SU-DHL-6 (cell line): ENCODE results near the gene SH2D1B.

Experiments
- H2AFZ ChIP-seq: fragments of 200-600 bp; sonication (generic); 2 replicates; pipeline ENCODE4 v1.6.1; 2014; ENCODE audit warnings: low read depth, mild to moderate bottlenecking, moderate library complexity, mixed read lengths, antibody characterized with exemption, low read length; ENCODE audit not compliant: severe bottlenecking
- H3F3A ChIP-seq: fragments of 200-600 bp; shearing (Covaris generic); 2 replicates; pipeline ENCODE4 v1.6.0; 2016; ENCODE audit warnings: antibody characterized with exemption, mild to moderate bottlenecking; ENCODE audit not compliant: insufficient read depth
- H3K27ac ChIP-seq: fragments of 200-600 bp; sonication (generic); 2 replicates; pipeline ENCODE4 v1.5.1; 2016; ENCODE audit warnings: low read depth, mild to moderate bottlenecking, low read length, moderate library complexity, mixed read lengths
- H3K27me3 ChIP-seq: fragments of 200-600 bp; sonication (generic), shearing (Covaris generic); 2 replicates; pipeline ENCODE4 v1.6.0; 2014; ENCODE audit warnings: mild to moderate bottlenecking, low read length
- H3K36me3 ChIP-seq: fragments of 200-600 bp; sonication (generic); 2 replicates; pipeline ENCODE4 v1.6.1; 2014; ENCODE audit warnings: mild to moderate bottlenecking, low read length, mixed read lengths
- H3K4me2 ChIP-seq: fragments of 300-600, 200-600 bp; shearing (Covaris generic), sonication (generic); 2 replicates; pipeline ENCODE4 v1.6.0; 2014; ENCODE audit warnings: low read length, low read depth, mild to moderate bottlenecking; ENCODE audit not compliant: poor library complexity, severe bottlenecking
- H3K4me3 ChIP-seq: fragments of 200-600 bp; sonication (generic); 2 replicates; pipeline ENCODE4 v1.5.1; 2014; ENCODE audit warnings: antibody characterized with exemption, low read length, mild to moderate bottlenecking, mixed read lengths; ENCODE audit not compliant: insufficient read depth, poor library complexity, severe bottlenecking
- H3K79me2 ChIP-seq: fragments of 200-600 bp; sonication (generic); 2 replicates; pipeline ENCODE4 v1.6.1; 2014; ENCODE audit warnings: mild to moderate bottlenecking, low read length, moderate library complexity; ENCODE audit not compliant: insufficient read depth
- H3K9ac ChIP-seq: fragments of 200-600 bp; sonication (generic); 2 replicates; pipeline ENCODE4 v1.7.0; 2014; ENCODE audit warnings: mild to moderate bottlenecking, low read length
- H3K9me2 ChIP-seq: fragments of 200-600 bp; sonication (generic); replicated peaks from 2 replicates; pipeline ENCODE4 v1.6.1; 2014; ENCODE audit warnings: low read length; ENCODE audit not compliant: insufficient read depth
- H3K9me3 ChIP-seq: fragments of 200-600 bp; sonication (generic); 2 replicates; pipeline ENCODE4 v1.6.1; 2014; ENCODE audit warnings: low read length, mixed read lengths; ENCODE audit not compliant: insufficient read depth
- H4K20me1 ChIP-seq: fragments of 200-600 bp; sonication (generic); 2 replicates; pipeline ENCODE4 v1.6.1; 2014; ENCODE audit warnings: low read depth, mild to moderate bottlenecking, antibody characterized with exemption, low read length, moderate library complexity, mixed read lengths
- CTCF ChIP-seq: fragments of 200-600 bp; sonication (generic); IDR thresholded peaks from one replicate; pipeline ENCODE4 v1.5.1; 2017; ENCODE audit warnings: antibody characterized with exemption, mild to moderate bottlenecking, low read length, moderate library complexity; ENCODE audit not compliant: insufficient read depth, poor library complexity, severe bottlenecking
- EZH2phosphoT487 ChIP-seq: fragments of 200-600 bp; sonication (generic), shearing (Covaris generic); conservative IDR thresholded peaks from 2 replicates; pipeline ENCODE4 v1.6.1; 2018; ENCODE audit warnings: mild to moderate bottlenecking, antibody characterized with exemption, low read length, moderate library complexity, mixed read lengths

SH2D1B gene

DNA sequence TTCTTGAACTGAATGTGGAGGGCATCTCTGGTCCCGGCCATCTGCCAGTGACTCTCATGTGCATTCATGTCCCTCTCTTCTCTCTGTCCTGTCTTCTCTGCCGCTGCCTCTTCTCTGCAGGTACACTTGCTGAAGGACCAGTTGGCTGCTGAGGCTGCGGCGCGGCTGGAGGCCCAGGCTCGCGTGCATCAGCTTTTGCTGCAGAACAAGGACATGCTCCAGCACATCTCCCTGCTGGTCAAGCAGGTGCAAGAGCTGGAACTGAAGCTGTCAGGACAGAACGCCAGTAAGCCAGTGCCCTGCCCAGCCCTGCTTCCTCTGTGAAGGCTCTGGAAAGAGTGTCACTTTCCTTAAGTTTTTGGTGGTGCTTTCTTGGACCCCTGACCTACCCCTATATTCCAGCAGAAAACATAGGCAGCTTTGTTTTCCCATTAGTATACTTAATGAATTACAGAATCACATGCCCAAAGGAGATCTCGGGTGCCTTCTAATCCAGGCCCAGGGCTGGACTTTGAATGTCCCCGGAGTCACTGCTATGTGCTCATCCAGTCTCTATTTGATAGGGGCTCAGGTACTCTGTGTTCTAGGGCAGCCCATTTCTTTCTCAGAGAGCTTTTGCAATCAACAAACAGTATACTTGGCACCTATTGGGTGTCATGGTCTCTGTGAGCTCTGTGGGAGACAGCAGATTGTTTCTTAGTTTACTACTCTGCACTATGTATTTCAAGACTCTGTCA is 46.5 kb downstream of the SH2D1B start:
- no peaks in the 10 kb centered on the region for H3K79me2 ChIP-seq
- no peak overlapping the region for H2AFZ ChIP-seq
- H3K4me2 ChIP-seq, result no peak overlapping the region
- H3K9me2 ChIP-seq, result no peaks in the 10 kb centered on the region
- H3K27ac ChIP-seq, result no peak overlapping the region
- no peaks in the 10 kb centered on the region for H3K9me3 ChIP-seq
- TF ChIP-seq CTCF (no peak), EZH2phosphoT487 (no peak)
- H3K27me3 ChIP-seq, result no peaks in the 10 kb centered on the region
- H3K36me3 ChIP-seq, result no peaks in the 10 kb centered on the region
- no peak overlapping the region for H3K4me3 ChIP-seq
- no peaks in the 10 kb centered on the region for H3F3A ChIP-seq
- no peaks in the 10 kb centered on the region for H4K20me1 ChIP-seq
- H3K9ac ChIP-seq, result no peak overlapping the region

- no peak overlapping the region for H2AFZ ChIP-seq
- no peaks in the 10 kb centered on the region for H4K20me1 ChIP-seq
- no peaks in the 10 kb centered on the region for H3K9me3 ChIP-seq
- no peak overlapping the region for H3K4me2 ChIP-seq
- no peaks in the 10 kb centered on the region for H3K9me2 ChIP-seq
- no peaks in the 10 kb centered on the region for H3K36me3 ChIP-seq
- no peak for TF ChIP-seq CTCF
- no peak for TF ChIP-seq EZH2phosphoT487
- no peak overlapping the region for H3K27ac ChIP-seq
- no peaks in the 10 kb centered on the region for H3F3A ChIP-seq
- H3K4me3 ChIP-seq, result no peak overlapping the region
- no peak overlapping the region for H3K9ac ChIP-seq
- no peaks in the 10 kb centered on the region for H3K79me2 ChIP-seq
- no peaks in the 10 kb centered on the region for H3K27me3 ChIP-seq
Measured at GRCh38 chr1:162364498-162364897, 47.4 kb downstream of the SH2D1B start.

- Histone ChIP-seq H3K9me2 (no peaks in the 10 kb centered on the region), H3K79me2 (no peaks in the 10 kb centered on the region), H3K27me3 (no peaks in the 10 kb centered on the region), H3K36me3 (no peaks in the 10 kb centered on the region), H3K9ac (no peak overlapping the region), H3K27ac (no peak overlapping the region), H3F3A (no peaks in the 10 kb centered on the region), H2AFZ (no peak overlapping the region), H4K20me1 (no peaks in the 10 kb centered on the region), H3K4me2 (no peak overlapping the region), H3K9me3 (no peaks in the 10 kb centered on the region), H3K4me3 (no peak overlapping the region)
- TF ChIP-seq EZH2phosphoT487 (no peak), CTCF (no peak)
Measured at GRCh38 chr1:162363823-162364222, 48.1 kb downstream of the SH2D1B start.
